ENCODE data around the gene ZNF652. TPM values are rescaled to one million over a fixed set of nuclear protein-coding genes. Genes with fewer than 3 reads are reported as not detected.
"Not testable (repeated sequence)": the region's sequence is repeated elsewhere in the genome, so short reads cannot be mapped to it uniquely, and the experiment has no call there.

ZNF652 gene
- total RNA-seq, 2 experiments from 2014 or later = 33.7 to 34.9 TPM

DNA sequence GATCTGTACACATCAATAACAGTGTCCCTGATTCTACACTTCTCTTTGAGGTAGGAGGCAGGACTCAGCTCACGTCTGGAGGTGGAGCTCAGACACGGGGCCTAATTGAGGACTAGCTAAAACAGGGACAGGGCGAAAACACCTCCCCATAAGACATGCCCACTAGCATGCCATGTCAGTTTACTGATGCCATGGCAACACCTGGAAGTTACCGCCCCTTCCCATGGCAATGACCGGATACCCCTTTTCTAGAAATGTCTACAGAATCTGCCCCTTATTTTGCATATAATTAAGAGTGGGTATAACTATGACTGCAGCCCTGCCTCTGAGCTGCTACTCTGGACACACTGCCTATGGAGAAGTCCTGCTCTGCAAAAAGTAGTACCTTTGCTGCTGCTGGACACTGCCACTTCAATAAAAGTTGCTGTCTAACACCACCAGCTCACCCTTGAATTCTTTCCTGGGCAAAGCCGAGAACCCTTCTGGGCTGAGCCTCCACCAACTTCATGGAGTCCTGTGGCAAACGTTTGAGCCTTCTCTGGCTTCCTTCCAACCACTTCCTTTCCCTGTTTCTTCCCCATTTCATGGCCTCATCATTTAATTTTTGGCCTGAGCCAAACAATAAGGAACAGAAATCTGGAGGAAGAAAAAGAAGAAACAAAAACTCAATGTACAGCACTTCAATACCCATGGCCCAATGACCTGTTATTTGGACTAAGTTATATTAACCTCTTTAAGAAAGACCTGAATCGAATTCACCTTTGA lies 31.6 kb upstream of the ZNF652 start:
- intact Hi-C loops (cut with DNase I, micrococcal nuclease) = loop anchor here (2.0 kb wide), 2 partner anchors 25 to 29 kb away; no protein-coding TSS in a partner anchor
- ChIA-PET POLR2A (interaction anchor here (0.6 to 1.5 kb wide), 2 partner anchors 56 to 202 kb away, joined by 3 read pairs; no protein-coding TSS in a partner anchor), CTCF (interaction anchor here (1.6 to 4.9 kb wide), 2 partner anchors 25 to 79 kb away, joined by 7 to 23 read pairs; no protein-coding TSS in a partner anchor)
- no peaks in the 10 kb centered on the region for H3K27me3 ChIP-seq (ENCODE audit: control insufficient read depth in 1 of 2, insufficient read depth in 2 of 2, low read length in 2 of 2)
- H3K27ac ChIP-seq (ENCODE audit: low read depth in 1 of 2, low read length in 2 of 2) = no peak overlapping the region
- Mint-ChIP-seq H3K27me3 (no peaks in the 10 kb centered on the region), H3K4me1 (ENCODE audit: low read depth) (peaks cover 43% of the 10 kb centered on the region), H3K27ac (no peak overlapping the region), H3K9me3 (no peaks in the 10 kb centered on the region), H3K36me3 (ENCODE audit: low read depth) (no peaks in the 10 kb centered on the region), H3K4me3 (no peak overlapping the region)
- ATAC-seq (ENCODE audit: poor library complexity) (no peak), DNase-seq (no peak)
- H3K4me3 ChIP-seq (ENCODE audit: low read length) = no peak overlapping the region
- no peaks in the 10 kb centered on the region for H3K36me3 ChIP-seq (ENCODE audit: insufficient read depth, low read length)
- H3K9me3 ChIP-seq (ENCODE audit: control insufficient read depth in 1 of 2, insufficient read depth in 1 of 2, low read length in 2 of 2) = no peaks in the 10 kb centered on the region
- TF ChIP-seq, protein P1, sequence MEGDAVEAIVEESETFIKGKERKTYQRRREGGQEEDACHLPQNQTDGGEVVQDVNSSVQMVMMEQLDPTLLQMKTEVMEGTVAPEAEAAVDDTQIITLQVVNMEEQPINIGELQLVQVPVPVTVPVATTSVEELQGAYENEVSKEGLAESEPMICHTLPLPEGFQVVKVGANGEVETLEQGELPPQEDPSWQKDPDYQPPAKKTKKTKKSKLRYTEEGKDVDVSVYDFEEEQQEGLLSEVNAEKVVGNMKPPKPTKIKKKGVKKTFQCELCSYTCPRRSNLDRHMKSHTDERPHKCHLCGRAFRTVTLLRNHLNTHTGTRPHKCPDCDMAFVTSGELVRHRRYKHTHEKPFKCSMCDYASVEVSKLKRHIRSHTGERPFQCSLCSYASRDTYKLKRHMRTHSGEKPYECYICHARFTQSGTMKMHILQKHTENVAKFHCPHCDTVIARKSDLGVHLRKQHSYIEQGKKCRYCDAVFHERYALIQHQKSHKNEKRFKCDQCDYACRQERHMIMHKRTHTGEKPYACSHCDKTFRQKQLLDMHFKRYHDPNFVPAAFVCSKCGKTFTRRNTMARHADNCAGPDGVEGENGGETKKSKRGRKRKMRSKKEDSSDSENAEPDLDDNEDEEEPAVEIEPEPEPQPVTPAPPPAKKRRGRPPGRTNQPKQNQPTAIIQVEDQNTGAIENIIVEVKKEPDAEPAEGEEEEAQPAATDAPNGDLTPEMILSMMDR (IDR thresholded peaks at IDR 0.05) = no peak
- peaks cover 53% of the 10 kb centered on the region for H3K4me1 ChIP-seq (ENCODE audit: insufficient read depth, low read length)

DNA sequence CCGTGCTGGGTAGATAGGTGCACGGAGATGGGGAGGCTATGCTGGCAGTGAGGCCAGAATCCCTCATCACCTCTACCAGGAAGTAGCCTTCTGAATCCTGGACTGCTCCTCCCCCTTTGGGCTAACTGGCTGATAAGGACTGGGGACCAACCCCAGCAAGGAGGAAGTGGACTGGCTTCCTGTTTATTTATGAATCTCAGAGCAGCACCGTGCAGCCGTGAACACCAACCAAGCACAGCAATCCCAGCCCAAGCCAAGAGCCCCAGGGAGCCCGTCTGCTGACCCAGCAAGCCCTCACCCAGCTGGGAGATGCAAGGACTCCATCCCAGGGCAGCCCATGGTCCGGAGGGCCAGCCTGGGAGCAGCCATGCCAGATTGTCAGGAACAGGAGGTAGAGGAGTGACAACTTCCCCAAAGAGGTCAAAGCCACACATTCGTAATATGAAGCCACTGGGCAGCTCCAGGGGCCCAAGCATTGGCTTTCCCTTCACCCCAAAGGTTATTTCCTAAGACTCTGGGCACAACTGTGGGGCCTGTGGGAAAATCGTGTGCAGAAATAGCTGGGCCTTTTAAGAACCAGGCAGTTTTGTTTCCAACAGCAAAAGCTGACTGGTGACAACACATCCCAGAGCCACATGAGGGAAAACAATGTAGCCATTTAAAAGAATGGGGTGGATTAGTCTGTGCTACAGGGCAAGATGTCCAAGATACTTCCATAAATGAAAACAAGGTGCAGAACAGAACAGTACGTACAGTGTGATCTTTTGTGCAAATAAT lies 28.7 kb upstream of the ZNF652 start:
- Histone ChIP-seq H3K27ac (ENCODE audit: low read depth in 1 of 2, low read length in 2 of 2) (peak overlapping the region in 1 of 2 donors; percentile 70), H3K9me3 (ENCODE audit: control insufficient read depth in 1 of 2, insufficient read depth in 1 of 2, low read length in 2 of 2) (no peaks in the 10 kb centered on the region), H3K36me3 (ENCODE audit: insufficient read depth, low read length) (no peaks in the 10 kb centered on the region), H3K27me3 (ENCODE audit: control insufficient read depth in 1 of 2, insufficient read depth in 2 of 2, low read length in 2 of 2) (no peaks in the 10 kb centered on the region), H3K4me1 (ENCODE audit: insufficient read depth, low read length) (peaks cover 70% of the 10 kb centered on the region), H3K4me3 (ENCODE audit: low read length) (peak overlapping the region; percentile 24)
- ChIA-PET POLR2A (interaction anchor here (1.1 to 1.7 kb wide), 3 partner anchors 30 to 73 kb away, joined by 3 to 10 read pairs (median 4); no protein-coding TSS in a partner anchor), CTCF (interaction anchor here (0.6 to 1.2 kb wide), 3 partner anchors 9 to 51 kb away, joined by 3 to 4 read pairs (median 4); no protein-coding TSS in a partner anchor)
- ATAC-seq (ENCODE audit: poor library complexity) = no peak
- H3K9me3 Mint-ChIP-seq = no peaks in the 10 kb centered on the region
- TF ChIP-seq, protein P1 (IDR thresholded peaks at IDR 0.05) = no peak
- no peak overlapping the region for H3K4me3 Mint-ChIP-seq
- H3K27me3 Mint-ChIP-seq = no peaks in the 10 kb centered on the region
- peak in 5 of 14 experiments; percentile 9 to 56 (median 46) for DNase-seq
- H3K4me1 Mint-ChIP-seq (ENCODE audit: low read depth) = peaks cover 61% of the 10 kb centered on the region
- intact Hi-C loops (cut with DNase I, micrococcal nuclease) = no loop called here
- H3K36me3 Mint-ChIP-seq (ENCODE audit: low read depth) = no peaks in the 10 kb centered on the region
- peak overlapping the region; percentile 64 for H3K27ac Mint-ChIP-seq

DNA sequence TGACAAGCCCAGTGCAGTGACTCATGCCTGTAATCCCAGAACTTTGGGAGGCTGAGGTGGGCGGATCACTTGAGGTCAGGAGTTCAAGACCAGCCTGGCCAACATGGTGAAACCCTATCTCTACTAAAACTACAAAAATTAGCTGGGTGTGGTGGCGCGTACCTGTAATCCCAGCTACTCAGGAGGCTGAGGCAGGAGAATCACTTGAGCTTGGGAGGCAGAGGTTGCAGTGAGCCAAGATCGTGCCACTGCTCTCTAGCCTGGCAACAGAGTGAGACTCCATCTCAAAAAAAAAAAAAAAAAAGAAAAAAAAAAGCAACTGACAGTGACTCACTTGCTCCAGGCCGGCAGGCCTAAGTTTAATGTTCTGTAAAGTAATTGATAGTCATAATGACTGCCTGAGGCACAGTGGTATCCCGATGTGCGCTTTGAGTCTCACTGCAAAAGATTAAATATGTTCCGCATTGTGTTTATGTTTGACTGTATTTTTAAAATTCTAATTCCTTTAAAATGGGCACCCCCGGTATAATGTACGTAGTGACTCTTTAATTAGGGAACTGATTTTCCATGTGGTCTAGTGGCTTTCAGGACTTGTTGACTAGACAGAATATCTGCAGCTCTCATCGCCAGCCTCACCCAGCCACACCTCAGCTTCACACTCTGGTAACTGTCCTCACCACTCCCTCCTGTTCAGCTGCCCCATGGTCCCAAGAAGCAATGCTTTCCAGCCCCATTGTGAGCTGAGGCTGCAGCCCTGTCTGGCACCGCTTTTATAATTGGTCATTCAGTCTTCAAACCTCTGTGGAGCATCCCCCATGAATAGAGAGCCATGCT lies 27.7 kb upstream of the ZNF652 start:
- ChIA-PET CTCF (interaction anchor here (1.0 to 3.1 kb wide), 2 partner anchors 21 to 74 kb away, joined by 4 to 7 read pairs; no protein-coding TSS in a partner anchor), POLR2A (interaction anchor here (0.7 to 1.7 kb wide), 6 partner anchors 26 to 1230 kb away, joined by 3 to 10 read pairs (median 4); partner anchors contain the start of gene ZNF652)
- H3K4me3 ChIP-seq (ENCODE audit: low read length); H3K27me3 ChIP-seq (ENCODE audit: control insufficient read depth in 1 of 2, insufficient read depth in 2 of 2, low read length in 2 of 2); H3K36me3 ChIP-seq (ENCODE audit: insufficient read depth, low read length); H3K9me3 Mint-ChIP-seq; intact Hi-C loops (cut with DNase I, micrococcal nuclease); H3K9me3 ChIP-seq (ENCODE audit: control insufficient read depth in 1 of 2, insufficient read depth in 1 of 2, low read length in 2 of 2); H3K36me3 Mint-ChIP-seq (ENCODE audit: low read depth); ATAC-seq (ENCODE audit: poor library complexity); H3K27me3 Mint-ChIP-seq: not testable (repeated sequence)
- Mint-ChIP-seq H3K27ac (peak overlapping the region; percentile 79), H3K4me1 (ENCODE audit: low read depth) (peaks cover 56% of the 10 kb centered on the region), H3K4me3 (peak overlapping the region; percentile 43)
- peak overlapping the region; percentile 44 to 70 for H3K27ac ChIP-seq (ENCODE audit: low read depth in 1 of 2, low read length in 2 of 2)
- H3K4me1 ChIP-seq (ENCODE audit: insufficient read depth, low read length) = peaks cover 67% of the 10 kb centered on the region
- DNase-seq = peak in 3 of 14 experiments; percentile 24 to 35 (median 30)
